RWPE1 (cell line): ENCODE data around the gene WDR91.

Source experiments
- CTCF ChIA-PET: fragments of 350-600 bp; sonication (Branson Sonifier 250); formaldehyde crosslinking; extraction: SDS; loops from one replicate; lab custom pipeline; 2021; lab: Yijun Ruan, JAX
- POLR2A ChIA-PET: fragments of 400-600 bp; formaldehyde crosslinking; extraction: SDS; loops from one replicate; lab custom pipeline; 2020; ENCODE audit warnings: antibody characterized with exemption; ENCODE audit not compliant: low non-redundant PET; lab: Yijun Ruan, JAX
- DNase-seq: peaks from one replicate; pipeline ENCODE4 v3.0.0; 2012; ENCODE audit warnings: low spot score
- H3K27ac ChIP-seq: fragments of 450-650 bp; 2 replicates; pipeline ENCODE4 v1.5.1; 2017
- TF ChIP-seq, protein P1 (sequence below): fragments of 450-650 bp; conservative IDR thresholded peaks from 2 replicates; pipeline ENCODE4 v1.5.1; 2017; ENCODE audit warnings: low read depth, mild to moderate bottlenecking

Gene WDR91

DNA sequence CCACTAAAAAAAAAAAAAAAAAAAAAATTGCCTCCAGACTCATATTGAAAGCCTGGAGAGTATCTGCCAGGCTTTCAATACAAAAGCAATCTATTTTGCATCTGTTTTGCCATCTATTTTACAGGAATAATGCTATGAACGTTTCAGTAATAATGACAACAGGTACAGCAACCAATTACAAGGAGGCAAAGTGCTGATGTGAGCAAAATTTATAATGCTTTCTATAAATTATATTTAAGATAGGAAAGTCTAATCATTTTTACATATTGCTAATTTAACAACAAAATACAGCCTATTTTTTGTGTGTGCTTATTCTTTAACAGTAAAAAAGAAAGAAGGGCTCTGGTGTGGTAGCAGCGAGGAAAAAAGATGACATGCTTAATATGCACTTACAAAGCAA, 10.0 kb downstream of the WDR91 start:
- H3K27ac ChIP-seq = no peak overlapping the region
- ChIA-PET POLR2A (no interaction called here), CTCF (no interaction called here)
- TF ChIP-seq, protein P1, sequence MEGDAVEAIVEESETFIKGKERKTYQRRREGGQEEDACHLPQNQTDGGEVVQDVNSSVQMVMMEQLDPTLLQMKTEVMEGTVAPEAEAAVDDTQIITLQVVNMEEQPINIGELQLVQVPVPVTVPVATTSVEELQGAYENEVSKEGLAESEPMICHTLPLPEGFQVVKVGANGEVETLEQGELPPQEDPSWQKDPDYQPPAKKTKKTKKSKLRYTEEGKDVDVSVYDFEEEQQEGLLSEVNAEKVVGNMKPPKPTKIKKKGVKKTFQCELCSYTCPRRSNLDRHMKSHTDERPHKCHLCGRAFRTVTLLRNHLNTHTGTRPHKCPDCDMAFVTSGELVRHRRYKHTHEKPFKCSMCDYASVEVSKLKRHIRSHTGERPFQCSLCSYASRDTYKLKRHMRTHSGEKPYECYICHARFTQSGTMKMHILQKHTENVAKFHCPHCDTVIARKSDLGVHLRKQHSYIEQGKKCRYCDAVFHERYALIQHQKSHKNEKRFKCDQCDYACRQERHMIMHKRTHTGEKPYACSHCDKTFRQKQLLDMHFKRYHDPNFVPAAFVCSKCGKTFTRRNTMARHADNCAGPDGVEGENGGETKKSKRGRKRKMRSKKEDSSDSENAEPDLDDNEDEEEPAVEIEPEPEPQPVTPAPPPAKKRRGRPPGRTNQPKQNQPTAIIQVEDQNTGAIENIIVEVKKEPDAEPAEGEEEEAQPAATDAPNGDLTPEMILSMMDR = no peak
- DNase-seq = no peak

DNA sequence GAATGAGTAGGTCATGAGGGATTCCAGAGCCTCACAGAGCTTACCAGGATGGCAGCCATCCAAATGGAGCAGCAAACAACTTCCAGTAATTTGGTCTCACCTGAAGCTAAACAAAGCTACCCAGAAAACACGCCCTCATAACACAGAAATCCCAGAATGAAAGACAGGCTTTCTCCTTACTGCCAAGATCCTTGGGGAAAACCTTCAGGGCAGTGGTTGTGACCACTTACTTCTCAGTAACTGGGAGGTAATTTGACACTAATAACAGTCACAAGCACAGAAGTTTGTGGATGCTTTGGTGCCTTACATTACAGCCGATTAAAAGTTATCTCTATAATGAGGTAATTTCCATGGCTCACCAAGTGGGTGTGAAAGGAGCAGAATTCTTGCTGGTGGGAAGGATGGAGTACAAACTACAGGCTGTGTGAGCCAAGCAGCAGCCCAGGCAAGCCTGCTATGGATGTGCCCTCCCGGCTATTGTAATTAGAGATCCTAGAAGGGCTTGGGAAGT, 10.4 kb downstream of the WDR91 start:
- ChIA-PET POLR2A (no interaction called here), CTCF (interaction anchor here (0.7 kb wide), 1 partner anchor 329 kb away, joined by 3 read pairs; no protein-coding TSS in a partner anchor)

DNA sequence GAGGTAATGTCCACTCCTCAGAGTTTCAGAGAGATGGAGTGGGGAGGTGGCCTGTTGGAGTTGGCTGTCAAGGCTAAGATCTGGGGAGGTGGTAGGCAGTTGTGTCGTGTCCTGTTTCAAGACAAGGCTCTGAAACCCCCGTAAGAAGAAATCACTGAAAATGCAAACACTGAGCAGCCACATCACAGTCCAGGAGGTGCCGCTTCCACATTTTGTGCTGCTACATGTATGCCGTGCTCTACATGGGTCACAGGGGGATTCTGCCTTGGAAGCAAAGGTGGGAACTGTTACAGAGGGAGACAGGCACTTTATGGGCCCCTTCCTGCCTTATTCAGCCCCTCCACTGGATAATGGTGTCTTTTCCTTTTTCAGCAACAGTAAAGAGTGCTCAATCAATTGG, 11.9 kb downstream of the WDR91 start:
- CTCF ChIA-PET = no interaction called here
- H3K27ac ChIP-seq = no peak overlapping the region
- POLR2A ChIA-PET = no interaction called here
- TF ChIP-seq, protein P1 = no peak
- no peak for DNase-seq

More for the DNA sequence above, 10.4 kb downstream of the WDR91 start:
- no peak overlapping the region for H3K27ac ChIP-seq
- DNase-seq = no peak
- TF ChIP-seq, protein P1 = no peak

DNA sequence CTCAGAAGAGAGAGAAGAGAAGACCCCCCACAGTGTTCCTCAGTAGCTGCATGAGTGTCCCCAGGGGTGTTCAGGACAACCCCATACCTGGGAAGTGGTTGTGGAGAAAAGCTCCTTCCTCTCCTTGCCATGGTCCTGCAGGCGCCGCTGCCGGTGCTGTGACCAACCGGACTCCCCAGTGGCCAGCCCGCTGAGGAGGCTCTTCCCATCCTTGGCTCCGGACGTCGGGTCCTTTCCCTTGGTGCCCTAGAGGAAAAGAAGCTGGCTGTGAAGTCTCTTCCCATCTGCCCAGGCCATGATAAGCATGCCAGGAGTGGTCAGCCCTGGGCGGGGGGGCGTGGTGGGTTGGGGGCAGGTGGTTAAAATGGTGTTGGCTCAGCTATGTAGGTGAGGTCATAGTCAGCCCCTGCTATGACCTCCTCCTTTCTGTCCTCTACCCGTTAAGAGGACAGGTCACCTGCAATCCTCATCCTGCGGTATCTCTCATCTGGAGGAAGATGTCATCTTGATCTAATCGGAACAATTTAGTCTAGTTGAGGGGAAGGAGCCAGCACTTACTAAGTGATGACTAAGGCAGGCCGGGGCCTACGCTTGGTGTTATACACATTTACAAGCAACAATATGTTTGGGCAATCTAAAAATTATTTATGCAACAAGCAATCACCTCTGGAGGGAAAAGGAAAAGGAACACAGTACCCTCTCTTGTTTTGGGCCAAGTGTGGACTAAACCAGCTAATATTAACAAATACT, 13.2 kb downstream of the WDR91 start:
- CTCF ChIA-PET = interaction anchor here (0.7 kb wide), 1 partner anchor 51 kb away, joined by 3 read pairs; no protein-coding TSS in a partner anchor
- DNase-seq = no peak
- POLR2A ChIA-PET = interaction anchor here (0.5 kb wide), 1 partner anchor 27 kb away, joined by 3 read pairs; no protein-coding TSS in a partner anchor
- no peak overlapping the region for H3K27ac ChIP-seq
- TF ChIP-seq, protein P1 = no peak

DNA sequence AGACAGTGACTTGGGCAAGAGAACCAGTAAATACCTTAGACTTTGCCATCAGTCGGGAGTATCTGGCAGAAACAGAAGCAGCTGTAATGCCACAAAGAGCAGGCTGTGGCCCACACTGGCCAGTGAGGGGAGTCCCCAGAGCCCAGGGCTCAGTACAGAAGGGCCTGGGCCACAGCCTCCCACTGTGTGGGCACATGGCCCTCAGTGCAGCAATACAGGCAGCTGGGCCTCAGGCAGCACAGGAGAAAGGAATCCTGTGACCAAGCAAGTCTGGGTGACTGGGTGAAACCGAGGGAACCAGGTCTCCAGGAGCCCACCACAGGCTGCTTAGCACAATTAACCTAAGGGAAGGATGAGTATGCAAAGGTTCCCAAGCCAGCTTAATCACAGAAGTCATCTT, 14.0 kb downstream of the WDR91 start:
- no peak overlapping the region for H3K27ac ChIP-seq
- no peak for DNase-seq
- POLR2A ChIA-PET = no interaction called here
- CTCF ChIA-PET = no interaction called here
- TF ChIP-seq, protein P1 = no peak

DNA sequence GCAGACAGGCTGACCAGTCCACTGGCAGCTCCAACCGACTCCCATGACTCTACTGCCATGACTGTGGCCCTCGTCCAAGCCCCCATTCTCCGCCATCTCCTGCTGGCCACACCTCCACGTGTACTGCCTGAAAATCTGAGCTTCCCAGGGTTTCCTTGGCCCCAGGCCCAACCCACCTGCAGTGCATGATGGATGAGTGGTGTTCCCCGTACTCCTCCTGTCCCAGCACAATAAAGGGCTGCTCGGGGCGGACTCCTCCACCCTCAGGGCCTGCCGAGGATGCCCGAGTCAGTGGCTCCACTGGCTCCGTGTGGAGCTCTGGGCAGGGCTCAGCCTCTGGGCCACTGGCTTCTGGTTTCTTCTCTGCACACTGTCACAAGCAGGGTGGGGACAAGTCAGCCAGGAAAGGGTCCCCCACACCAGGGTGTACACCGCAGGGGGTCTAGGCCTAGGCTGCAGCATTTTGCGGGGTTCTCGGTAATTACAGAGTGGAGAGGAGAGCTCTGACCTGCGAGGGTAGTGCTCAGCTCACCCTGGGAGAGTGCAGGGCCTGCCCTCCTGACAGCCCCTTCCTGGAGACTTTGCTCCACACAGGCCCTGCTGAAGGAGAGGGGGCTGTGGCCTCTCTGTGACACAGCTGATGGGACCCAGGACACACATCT, 15.2 kb downstream of the WDR91 start:
- ChIA-PET POLR2A (no interaction called here), CTCF (interaction anchor here (0.5 to 0.9 kb wide), 2 partner anchors 10 to 501 kb away, joined by 3 read pairs; no protein-coding TSS in a partner anchor)
- TF ChIP-seq, protein P1 = no peak
- no peak for DNase-seq
- H3K27ac ChIP-seq = no peak overlapping the region
